Renal cortex interstitium (tissue), 11 donors: Measurements from ENCODE around the gene PARPBP. TPM values are rescaled to one million over a fixed set of nuclear protein-coding genes. Genes with fewer than 3 reads are reported as not detected.
A peak's percentile ranks its signal among the peaks of the same experiment; 100 is the strongest.
"Not testable (repeated sequence)": the region's sequence is repeated elsewhere in the genome, so short reads cannot be mapped to it uniquely, and the experiment has no call there.

Experiments
- DNase-seq, 11 donors: peaks; one replicate each; pipeline ENCODE4 v3.0.0-alpha.2; 2013; ENCODE audit warnings: low read depth in 9 of 11, low spot score in 4 of 11; ENCODE audit errors: extremely low read depth in 1 of 11
- polyA plus RNA-seq, 3 donors: library from polyadenylated mRNA; unstranded; fragments of 120-200 nt; gene quantifications; one replicate each; pipeline ENCODE4 v1.2.1, GENCODE V29; 2013; ENCODE audit not compliant: insufficient read length in 3 of 3

PARPBP gene
- polyA plus RNA-seq, 3 donors: 12.7 to 15.4 (median 14.1) TPM

GRCh38 chr12:102220736-102221135 is 100.8 kb downstream of the PARPBP start:
- no peak for DNase-seq

- no peak for DNase-seq
Observed at GRCh38 chr12:102227954-102228353, 108.0 kb downstream of the PARPBP start.

GRCh38 chr12:102232036-102232435 is 112.1 kb downstream of the PARPBP start:
- DNase-seq: no peak

GRCh38 chr12:102232446-102232845 is 112.5 kb downstream of the PARPBP start:
- DNase-seq: peak in 3 of 11 donors; percentile 2 to 16 (median 7)

GRCh38 chr12:102234599-102234998 is 114.6 kb downstream of the PARPBP start:
- no peak for DNase-seq

DNA sequence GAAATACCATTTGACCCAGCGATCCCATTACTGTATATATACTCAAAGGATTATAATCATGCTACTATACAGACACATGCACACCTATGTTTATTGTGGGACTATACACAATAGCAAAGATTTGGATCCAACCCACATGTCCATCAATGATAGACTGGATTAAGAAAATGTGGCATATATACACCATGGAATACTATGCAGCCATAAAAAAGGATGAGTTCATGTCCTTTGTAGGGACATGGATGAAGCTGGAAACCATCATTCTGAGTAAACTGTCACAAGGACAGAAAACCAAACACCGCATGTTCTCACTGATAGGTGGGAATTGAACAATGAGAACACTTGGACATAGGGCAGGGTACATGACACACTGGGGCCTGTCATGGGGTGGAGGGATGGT is 120.9 kb downstream of the PARPBP start:
- not testable (repeated sequence) for DNase-seq

Other genes starting within 250 kb of the PARPBP start
- 10 to 100 TPM; 19.4 to 25.0 (median 22.0) TPM for gene DRAM1, start 242.6 kb upstream of the PARPBP start, polyA plus RNA-seq
- gene WASHC3, start 58.2 kb upstream of the PARPBP start, polyA plus RNA-seq: 10 to 100 TPM; 46.3 to 66.6 (median 46.5) TPM
- 10 to 100 TPM; 30.4 to 40.0 (median 33.9) TPM for gene NUP37, start 69 bp upstream of the PARPBP start, polyA plus RNA-seq
- gene PMCH, start 77.7 kb downstream of the PARPBP start, polyA plus RNA-seq: under 1 TPM; 0.39 to 0.76 (median 0.45) TPM